GM21619 (cell line): ENCODE results near the gene STOML1.
A peak's percentile ranks its signal among the peaks of the same experiment; 100 is the strongest.
"Not testable (repeated sequence)": the region's sequence is repeated elsewhere in the genome, so short reads cannot be mapped to it uniquely, and the experiment has no call there.

Experiments used
- ATAC-seq: cut with Tn5 transposase; IDR thresholded peaks from one replicate; pipeline ENCODE4 v1.9.1; 2021; ENCODE audit not compliant: unreplicated experiment

STOML1 gene

DNA sequence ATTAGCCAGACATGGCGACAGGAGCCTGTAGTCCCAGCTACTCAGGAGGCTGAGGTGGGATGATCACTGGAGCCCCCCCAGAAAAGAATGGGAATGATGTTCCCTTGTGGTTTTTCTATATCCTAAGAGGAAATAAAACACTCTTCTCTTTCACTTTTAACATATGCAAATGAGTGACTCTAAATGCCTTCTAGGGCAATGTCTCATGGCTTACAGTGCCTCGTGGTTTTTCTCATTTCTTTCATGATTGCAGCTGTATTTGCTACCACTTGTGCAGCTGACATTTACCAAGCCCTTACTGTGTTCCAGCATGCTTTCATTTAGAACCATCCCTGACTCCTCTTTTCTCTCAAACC lies 26.4 kb downstream of the STOML1 start:
- peak; percentile 54 for ATAC-seq

DNA sequence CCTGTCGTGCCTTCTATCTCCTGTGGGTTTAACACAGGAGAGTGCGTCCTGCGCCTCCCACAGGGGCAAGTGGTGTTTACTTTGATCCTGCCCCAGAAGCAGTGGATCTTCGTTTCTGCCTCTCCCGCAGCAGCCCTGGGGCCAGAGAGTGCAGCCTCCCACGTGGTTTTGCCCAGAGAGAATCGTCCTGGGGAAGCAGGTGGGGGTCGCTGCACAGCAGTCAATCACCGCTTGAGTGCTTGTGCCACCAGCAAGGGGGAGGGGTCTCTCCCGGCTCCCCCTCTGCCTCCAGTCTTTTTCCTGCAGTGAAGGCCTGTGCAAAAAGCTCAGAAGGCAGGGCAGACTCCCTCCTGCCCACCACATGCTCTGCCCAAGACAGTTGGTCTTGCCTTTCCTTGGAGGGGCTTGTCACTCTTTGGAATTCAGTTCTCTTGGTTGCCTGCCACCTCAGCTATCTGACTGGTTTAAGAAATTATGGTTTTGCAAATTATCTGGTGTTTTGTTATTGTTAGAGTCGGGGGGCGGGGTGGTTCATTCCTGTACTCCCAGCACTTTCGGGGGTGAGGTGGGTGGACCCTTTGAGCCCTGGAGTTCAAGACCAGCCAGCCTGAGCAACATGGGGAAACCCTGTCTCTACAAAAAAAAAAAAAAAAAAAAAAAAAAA lies 26.9 kb downstream of the STOML1 start:
- peak; percentile 30 for ATAC-seq

DNA sequence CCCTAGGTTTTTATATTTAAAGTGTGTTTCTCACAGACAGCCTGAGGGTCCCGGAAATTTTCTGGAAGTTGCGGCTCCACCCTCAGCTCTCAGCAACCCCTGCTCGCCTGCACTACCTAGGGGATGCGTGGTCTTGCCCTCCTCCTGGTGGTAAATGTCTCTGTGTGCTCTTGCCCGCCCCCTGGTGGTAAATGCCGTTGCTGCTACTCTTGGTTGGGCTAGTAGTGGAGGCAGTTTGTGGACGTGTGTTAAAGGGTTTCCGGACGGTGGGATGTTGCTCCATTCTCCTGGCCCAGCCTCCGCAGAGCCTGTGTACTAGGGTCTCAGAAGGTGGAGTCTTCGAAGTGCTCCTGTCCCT lies 27.4 kb downstream of the STOML1 start:
- peak; percentile 65 for ATAC-seq

DNA sequence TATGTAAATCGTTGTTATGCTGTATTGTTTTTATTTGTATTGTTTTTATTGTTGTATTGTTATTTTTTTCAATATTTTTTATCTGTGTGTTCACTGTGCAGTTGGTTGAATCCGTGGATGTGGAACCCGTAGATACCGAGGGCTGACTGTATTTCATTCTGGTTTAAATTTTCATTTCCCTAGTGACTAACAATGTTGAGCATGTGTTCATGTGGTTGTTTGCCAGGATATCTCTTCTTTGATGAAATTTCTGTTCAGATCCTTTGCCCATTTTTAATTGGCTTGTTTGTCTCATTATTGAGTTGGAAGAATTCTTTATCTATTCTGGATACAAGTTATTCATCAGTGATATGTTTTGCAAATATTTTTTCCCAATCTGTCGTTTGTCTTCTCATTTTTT lies 29.7 kb downstream of the STOML1 start:
- no peak for ATAC-seq

DNA sequence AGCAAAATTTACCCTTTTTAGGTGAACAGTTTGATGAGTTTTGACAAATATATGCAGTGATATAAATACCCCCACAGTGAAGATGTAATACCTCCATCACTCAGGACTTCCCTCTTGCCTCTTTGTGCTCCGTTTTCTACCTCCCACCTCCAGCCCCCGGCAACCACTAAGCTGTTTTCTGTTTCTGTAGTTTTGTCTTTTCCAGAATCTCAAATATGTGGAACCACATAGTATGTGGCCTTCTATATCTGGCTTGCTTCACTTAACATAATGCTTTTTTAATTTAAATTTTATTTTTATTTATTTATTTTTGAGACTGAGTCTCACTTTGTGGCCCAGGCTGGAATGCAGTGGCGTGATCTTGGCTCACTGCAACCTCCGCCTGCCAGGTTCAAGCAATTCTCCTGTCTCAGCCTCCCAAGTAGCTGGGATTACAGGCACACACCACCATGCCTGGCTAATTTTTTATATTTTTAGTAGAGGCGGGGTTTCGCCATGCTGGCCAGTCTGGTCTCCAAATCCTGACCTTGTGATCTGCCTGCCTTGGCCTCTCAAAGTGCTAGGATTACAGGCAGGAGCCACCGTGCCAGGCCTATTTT lies 31.5 kb downstream of the STOML1 start:
- not testable (repeated sequence) for ATAC-seq

DNA sequence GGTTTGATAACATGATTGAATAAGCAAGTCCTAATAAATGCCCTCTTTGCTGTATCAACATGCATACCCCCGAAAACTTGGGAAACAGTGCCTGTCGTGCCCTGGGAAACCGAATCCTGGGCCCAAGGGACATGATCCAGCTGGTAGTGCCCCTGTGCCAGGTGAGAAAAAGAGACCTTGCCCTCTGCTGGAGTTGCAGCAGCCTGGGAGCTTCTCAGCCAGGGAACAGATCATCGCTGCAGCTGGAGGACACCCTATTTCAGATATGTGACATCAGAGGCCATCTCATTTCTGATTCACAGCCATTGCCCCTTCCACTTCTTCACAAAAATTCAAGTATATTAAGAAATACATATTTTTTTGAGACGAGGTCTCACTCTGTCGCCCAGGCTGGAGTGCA lies 32.3 kb downstream of the STOML1 start:
- ATAC-seq, result no peak

DNA sequence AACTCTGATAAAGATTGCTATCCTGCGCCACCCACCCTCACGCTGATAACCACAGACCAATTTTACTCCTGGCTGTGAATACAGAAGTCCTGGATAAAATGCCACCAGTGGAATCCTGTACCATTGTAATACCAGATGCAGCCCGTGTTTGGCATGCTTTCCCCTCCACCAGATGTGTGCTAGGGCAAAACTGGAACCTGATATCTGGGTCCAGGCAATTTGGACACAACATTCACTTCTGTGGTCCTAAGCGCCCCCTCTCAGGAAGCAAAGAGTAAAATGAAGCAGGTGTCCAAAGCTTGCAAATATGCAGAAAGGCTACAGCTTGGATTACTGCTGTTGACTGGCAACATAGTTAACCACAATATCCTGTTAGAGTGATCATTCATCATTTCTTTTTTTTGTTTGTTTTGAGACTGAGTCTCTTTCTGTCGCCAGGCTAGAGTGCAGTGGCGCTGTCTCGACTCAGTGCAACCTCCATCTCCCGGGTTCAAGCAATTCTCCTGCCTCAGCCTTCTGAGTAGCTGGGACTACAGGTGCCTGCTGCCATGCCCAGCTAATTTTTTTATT lies 33.0 kb downstream of the STOML1 start:
- peak; percentile 54 for ATAC-seq

DNA sequence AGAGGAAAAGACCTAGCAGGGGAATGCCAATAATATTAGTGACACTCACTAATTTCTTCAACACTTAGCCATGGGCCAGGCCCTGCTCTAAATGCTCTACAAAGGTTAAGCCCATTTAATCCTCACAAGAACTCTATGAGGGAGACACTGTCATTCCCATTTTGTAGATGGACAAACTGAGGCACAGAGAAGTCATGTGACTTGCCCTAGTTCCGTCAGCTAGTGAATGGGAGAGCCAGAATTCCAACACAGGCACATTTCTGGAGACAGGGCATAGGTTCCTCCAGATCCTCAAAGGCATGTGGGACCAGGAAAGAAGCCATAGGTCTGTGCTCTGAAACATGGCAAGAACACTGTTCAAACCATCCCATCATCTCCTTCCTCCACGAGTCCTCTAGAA lies 34.3 kb downstream of the STOML1 start:
- ATAC-seq, result no peak

DNA sequence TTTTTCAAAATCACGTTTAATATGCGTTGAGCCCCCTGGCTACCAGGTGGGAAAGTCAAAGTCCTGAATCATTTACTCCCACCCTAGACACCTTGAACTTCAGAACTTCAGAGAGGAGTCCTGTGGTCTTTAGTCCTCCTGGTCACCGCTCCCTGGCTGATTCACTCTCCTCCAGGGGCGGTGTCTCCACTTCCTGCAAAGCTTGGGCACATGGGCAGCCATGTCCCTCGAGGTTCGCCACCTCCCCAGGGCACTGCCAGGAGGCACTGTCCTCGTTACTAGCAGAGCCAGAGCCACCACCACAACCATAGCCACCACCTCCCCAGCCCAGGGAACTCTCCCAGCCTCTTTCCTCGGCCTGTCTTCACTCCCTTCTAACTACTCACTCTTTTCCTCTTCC lies 34.8 kb downstream of the STOML1 start:
- ATAC-seq, result no peak

DNA sequence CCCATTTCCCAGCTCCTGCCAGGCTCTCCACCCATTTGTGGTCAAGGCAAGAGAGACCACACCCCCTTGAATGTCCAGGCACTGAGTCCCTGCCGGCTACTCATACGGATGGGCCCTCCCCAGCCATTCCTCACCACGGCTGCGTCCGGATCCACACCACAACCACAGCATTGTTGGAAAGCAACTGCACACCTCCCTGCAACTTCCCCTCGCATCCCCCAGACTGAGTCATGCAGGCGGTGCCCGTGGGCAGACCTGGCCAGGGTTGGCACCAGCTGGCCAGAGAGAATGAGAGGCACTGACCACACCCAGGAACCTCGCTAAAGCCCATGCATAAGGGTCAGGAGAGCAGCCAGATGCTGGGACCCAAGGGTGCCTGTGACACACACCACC lies 35.4 kb downstream of the STOML1 start:
- ATAC-seq, result no peak

DNA sequence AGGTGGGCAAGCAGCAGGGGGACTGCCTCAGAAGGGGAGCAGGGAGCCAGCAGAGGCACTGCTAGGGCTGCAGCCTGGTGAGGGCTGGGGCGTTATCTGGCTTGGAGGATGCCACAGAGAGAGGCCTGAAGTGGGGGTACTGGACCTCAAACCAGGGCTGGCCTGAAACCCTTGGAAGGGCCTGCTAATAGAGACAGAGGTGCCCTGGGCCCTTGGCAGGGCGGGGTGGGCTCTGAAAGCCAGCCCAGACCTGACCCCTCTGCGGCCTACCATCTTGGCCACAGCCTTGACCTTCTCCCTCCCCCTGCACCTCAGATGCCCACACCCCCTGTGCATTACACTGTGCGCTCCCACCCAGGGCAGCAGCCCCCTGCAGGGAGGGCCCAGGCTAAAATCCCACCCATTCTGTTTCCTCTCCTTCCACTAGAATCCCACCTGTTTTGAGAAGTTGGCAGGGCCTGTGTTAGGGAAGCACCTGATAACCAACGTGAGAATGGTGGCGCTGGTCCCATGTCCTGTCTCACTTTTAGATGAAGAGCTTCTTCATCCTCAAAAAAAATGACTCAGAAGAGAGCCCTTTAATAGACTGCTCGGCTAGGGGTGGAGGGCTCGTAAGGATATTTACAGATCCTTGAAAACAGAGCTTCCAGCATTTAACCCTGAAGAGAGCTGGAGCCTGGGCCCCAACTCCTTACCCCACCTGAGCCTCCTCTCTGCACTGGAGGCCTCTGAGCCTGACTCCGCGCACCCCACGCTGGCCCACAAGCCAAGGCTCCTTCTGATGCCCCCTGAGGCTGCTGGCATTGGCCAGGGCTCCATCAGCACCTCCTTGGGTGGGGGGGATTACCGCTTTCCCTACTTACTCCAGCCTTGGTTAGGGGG lies 36.0 kb downstream of the STOML1 start:
- ATAC-seq, result no peak

DNA sequence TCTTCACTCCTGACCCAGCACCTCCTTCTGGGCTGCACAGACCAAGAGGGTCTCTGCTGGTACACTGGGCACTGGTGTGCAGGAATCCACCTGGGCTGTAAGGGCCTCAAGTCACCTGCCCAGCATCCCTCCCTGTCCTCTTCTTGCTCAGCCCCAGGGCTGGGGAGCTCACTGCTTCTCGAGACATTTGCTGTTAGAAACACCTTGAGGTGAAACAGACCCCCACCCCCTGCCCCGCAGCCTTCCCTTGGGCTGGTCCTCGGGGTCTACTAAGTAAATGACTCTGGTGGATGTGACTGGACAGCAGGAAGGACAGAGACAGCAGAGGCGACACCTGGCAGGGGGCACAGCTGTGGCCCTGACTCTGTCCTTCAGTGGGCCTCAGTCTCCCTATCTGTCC lies 36.8 kb downstream of the STOML1 start:
- ATAC-seq, result no peak

DNA sequence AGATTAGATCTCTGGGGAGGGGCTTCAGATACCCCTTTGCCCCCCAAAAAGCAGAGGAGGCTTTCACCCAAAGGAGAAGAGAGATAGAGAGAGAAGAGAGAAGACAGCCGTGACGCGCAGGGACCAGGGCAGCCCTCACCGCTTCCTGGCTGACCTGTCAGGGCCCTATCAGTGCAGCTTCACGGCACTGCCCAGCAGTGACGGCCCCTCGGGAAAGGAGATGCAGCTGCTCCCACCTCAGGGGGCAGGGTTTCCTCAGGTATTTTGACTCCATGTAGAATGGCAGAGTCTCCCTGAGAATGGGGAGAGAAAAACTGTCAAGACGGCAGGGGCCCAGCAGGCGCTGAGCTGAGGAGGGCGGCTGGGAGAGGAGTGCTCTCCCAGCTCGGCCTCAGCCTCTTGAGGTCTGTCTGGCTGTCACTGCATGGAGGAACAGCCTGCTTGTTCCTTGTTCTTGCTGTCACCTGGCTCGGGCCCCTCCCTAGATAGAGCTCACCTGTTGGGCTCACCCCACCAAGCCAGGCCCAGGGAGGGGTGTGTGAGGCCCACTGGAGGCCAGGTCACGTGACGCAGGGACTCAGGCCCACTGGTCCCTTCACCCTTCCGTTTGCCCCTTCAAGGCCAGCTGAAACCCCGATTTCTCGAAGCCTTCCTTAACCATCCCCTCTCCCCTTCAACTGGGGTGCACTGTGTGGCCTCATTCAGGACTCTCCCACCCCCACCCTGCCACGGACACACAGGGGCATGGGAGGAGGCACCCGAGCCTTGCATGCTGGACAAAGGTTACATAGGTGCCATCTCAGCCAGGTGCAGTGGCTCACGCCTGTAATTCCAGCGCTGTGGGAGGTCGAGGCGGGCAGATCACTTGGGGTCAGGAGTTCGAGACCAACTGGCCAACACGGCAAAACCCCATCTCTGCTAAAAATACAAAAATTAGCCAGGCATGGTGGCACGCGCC lies 37.6 kb downstream of the STOML1 start:
- ATAC-seq, result no peak

DNA sequence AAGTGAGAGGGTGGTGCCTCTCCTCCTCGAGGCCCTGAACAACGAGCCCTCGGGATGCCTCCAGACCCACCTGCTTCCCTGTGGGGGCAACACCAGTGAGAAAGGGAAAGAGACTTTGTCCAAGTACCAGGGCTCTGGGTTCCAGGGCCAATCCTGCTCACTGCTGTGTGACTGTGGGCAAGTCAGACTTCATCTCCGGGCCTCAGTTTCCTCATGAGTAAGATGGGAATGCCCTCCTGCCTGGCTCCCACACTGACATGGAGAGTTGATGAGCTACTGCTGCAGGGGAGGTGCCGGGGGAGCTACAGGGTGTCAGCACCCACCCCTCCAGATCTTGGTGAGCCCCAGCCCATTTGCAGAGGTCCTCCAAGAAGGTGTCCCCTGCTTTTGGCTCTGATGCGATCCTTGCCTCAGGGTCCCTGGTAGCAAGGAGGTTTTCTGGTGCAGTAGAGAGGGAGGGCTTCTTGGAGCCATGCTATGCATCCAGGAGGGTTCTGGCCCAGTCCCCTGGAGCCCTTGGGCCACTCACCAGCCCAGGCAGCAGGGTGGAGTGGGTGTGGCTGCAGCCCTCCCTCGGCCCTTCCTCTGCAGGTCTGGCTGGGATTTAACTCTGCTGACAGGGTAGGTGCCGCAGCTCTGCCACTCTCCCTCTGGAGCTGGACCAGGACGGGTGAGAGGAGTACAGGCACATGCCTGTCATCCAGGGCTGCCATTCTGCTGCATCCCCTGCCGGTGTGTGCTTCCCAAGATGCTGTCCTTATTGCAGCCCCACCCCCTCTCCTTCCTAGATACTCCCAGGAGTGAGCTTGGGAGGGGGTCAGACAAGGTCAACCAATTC lies 39.0 kb downstream of the STOML1 start:
- no peak for ATAC-seq

DNA sequence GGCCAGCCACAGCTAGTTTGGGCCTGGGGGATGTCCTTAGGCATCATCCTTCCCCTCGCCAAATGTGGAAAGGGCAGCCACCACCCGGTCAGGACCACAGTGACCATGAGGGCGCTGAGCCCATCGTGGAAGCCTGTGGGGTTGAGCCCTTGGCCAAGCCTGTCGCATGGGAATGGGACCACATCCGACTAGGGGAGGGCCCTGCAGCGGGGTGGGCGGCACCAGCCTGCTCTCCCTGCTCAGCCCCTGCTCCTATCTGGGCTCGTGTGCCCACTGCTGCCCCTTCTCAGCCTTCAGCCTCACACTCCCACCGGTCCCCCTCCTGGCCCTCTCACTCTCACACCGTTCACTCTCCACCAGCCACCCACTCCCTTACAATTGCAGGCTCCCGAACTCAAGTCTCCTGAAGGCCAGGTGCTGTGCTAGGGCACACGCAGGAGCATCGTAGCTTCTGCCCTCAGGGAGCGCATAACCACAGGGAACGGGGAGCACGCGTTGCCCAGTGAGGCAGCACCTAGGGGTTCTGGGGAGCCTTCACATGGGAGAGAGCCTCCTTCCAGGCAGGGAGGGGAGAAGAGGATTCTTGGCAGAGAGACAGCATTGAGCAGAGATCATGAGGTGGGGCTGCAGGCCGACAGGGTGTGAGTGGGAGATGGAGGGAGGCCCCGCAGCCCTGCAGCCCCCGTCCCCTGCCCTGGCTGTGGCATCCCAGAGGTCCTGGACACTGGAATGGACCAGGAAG lies 39.8 kb downstream of the STOML1 start:
- no peak for ATAC-seq

DNA sequence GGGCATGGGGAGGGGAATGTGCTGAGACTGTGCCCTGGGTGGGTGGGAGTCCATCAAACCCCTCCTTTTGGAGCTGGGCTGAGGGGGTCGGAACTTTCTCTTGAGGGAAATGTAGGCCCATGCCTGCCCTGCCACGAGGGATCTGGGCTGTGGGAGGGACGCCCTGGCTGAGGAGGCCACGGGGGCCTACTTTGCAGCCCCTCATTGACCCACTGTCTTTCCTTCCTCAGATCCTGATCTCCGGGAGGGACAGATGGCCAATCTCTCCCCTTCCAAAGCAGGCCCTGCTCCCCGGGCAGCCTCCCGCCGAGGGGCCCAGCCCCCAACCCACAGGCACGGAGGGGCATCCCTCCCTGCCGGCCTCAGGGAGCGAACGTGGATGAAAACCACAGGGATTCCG lies 40.5 kb downstream of the STOML1 start:
- ATAC-seq, result no peak

DNA sequence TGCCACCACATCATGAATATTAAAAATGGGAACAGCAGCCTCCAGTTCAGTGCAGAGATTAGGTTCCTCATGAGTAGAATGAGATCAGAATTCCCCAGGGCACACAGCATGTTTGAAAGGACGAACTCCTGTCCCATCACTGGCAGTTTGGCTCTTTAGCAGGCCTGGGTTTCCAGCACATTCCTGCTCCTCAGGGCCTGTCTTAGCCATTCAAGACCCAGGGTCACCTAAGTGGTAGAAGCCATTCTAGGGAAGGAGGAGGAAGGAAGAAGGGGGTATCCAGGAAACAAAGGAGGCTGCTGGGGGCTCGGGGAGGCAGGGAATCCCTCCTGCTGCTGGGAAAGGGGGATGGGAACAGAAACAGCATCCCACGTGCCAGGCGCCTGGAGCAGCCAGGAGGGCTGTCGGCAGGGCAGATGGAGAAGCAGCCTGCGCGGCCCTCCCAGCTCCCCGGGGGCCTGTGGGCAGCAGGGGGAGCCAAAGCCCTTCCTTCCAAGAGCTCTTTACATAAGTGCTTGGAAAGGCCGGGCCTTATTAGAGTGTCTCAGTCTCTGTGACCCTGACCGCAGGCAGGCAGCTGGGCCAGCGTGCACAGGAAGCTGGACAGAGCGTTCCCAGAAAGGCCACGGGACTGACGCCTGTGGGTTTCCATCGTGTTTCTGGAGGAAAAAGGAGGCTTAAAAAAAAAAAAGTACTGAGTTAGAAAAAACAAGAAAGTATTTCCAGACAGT lies 41.1 kb downstream of the STOML1 start:
- no peak for ATAC-seq

DNA sequence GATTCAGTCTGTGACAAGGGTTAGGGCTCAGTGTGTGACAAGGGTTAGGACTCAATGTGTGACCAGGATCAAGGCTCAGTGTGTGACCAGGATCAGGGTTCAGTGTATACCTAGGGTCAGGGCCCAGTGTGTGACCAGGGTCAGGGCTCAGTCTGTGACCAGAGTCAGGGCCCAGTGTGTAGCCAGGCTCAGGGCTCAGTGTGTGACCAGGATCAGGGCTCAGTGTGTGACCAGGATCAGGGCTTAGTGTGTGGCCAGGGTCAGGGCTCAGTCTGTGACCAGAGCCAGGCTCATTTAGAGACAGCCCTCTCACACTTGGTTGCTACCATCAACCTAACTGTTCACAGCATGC lies 41.6 kb downstream of the STOML1 start:
- no peak for ATAC-seq

DNA sequence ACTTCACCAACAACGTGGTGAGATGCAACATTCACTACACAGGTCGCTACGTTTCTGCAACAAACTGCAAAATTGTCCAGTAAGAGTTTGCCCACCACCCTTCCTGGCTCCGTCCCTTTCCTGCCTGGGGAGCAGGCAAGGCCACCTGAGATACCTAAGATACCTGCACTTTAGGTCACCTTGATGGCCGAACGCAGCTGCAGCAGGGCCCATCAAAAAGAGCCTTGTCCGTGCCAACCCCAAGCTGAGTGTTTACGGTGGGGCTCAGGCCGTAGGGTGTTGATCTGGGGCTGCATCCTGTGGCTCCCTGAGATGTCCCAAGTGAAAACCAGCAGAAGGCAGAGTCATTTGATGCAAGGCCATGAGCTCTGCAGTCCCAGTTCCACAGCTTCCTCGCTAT lies 42.6 kb downstream of the STOML1 start:
- ATAC-seq, result no peak
